Kidney (tissue), 14 donors: Measurements from ENCODE around the gene MGST3. TPM values are rescaled to one million over a fixed set of nuclear protein-coding genes. Genes with fewer than 3 reads are reported as not detected.
A peak's percentile ranks its signal among the peaks of the same experiment; 100 is the strongest.
"Not testable (repeated sequence)": the region's sequence is repeated elsewhere in the genome, so short reads cannot be mapped to it uniquely, and the experiment has no call there.

Experiments used
- DNase-seq, 5 donors: peaks; one replicate each; pipeline ENCODE4 v3.0.0-alpha.2; 2013 to 2020
- FAIRE-seq: peaks from 2 replicates; lab custom pipeline; 2012; peaks lifted over from hg19 to GRCh38; lab: Jason Lieb, UNC
- H3K27ac ChIP-seq, 2 donors: one replicate each; pipeline ENCODE4 v1.7.0; 2013; ENCODE audit warnings: low read depth in 2 of 2, low read length in 2 of 2, inconsistent platforms in 1 of 2
- H3K27me3 ChIP-seq: one replicate; pipeline ENCODE4 v1.7.1; 2013; ENCODE audit warnings: low read length, inconsistent platforms; ENCODE audit not compliant: control insufficient read depth, insufficient read depth
- H3K36me3 ChIP-seq, 3 donors: one replicate each; pipeline versions ENCODE4 v1.7.0 to v1.7.1; 2013; ENCODE audit warnings: low read length in 3 of 3, control low read depth in 1 of 3, inconsistent platforms in 1 of 3; ENCODE audit not compliant: insufficient read depth in 3 of 3, control insufficient read depth in 2 of 3
- H3K4me1 ChIP-seq, 3 donors: one replicate each; pipeline versions ENCODE4 v1.7.0 to v1.7.1; 2013; ENCODE audit warnings: low read length in 3 of 3, inconsistent platforms in 1 of 3, low read depth in 1 of 3; ENCODE audit not compliant: control insufficient read depth in 2 of 3, insufficient read depth in 2 of 3
- H3K4me3 ChIP-seq, 3 donors: one replicate each; pipeline versions ENCODE4 v1.7.0 to v1.8.1; 2013; ENCODE audit warnings: low read length in 3 of 3, control low read depth in 1 of 3, inconsistent platforms in 1 of 3
- H3K9ac ChIP-seq, 3 donors: one replicate each; pipeline versions ENCODE4 v1.7.0 to v1.7.1; 2013; ENCODE audit warnings: low read length in 3 of 3, control low read depth in 1 of 3, inconsistent platforms in 1 of 3
- H3K9me3 ChIP-seq, 3 donors: one replicate each; pipeline versions ENCODE4 v1.7.0 to v1.7.1; 2013; ENCODE audit warnings: low read length in 3 of 3, control low read depth in 1 of 3, inconsistent platforms in 1 of 3; ENCODE audit not compliant: control insufficient read depth in 2 of 3, insufficient read depth in 1 of 3
- CTCF ChIP-seq: IDR thresholded peaks from 3 replicates; pipeline ENCODE4 v1.5.1; 2012; ENCODE audit warnings: mild to moderate bottlenecking, moderate library complexity, borderline replicate concordance; ENCODE audit not compliant: insufficient read depth; ENCODE audit errors: extremely low read depth
- intact Hi-C: fragments of 100-400 bp; cut with DNase I; formaldehyde crosslinking; loops from one replicate; pipeline ENCODE4 v1.11.1; 2022
- polyA plus RNA-seq: library from polyadenylated mRNA; stranded (reverse); fragments of 350-450 nt; fragmentation: Illumina TruSeq; extraction: RNeasy Lipid Tissue Mini Kit (QIAGEN cat#74804); gene quantifications from one replicate; pipeline ENCODE4 v1.2.3, GENCODE V29; 2014; ENCODE audit warnings: low read depth, low replicate concordance; ENCODE audit not compliant: insufficient read depth
- total RNA-seq: library from RNA; stranded (reverse); fragmentation: NEBNext Ultra II Directional; extraction: Animal tissue kit (Norgen Biotek cat#: 25700); gene quantifications from one replicate; pipeline ENCODE4 v1.2.1, GENCODE V29; 2021
- donor health status: control.
- donor health status: control.
- donor health status: control.
- donor health status: control.
- donor health status: control.
- donor health status: DM: yes; HTN: yes; CAD: no.
- donor health status: Normal renal cell carcinoma (clear cell type).

The MGST3 gene
- total and polyA plus RNA-seq, 2 donors from 2014 or later: 296 to 545 TPM

- Histone ChIP-seq H3K4me1 (peaks cover 6 to 31% (median 26%) of the 10 kb centered on the region in 3 donors), H3K4me3 (no peak overlapping the region), H3K27me3 (no peaks in the 10 kb centered on the region), H3K9me3 (no peaks in the 10 kb centered on the region), H3K27ac (no peak overlapping the region), H3K9ac (no peak overlapping the region), H3K36me3 (peaks cover 0 to 3% (median 0%) of the 10 kb centered on the region in 3 donors)
- no peak for DNase-seq
- intact Hi-C loops: no loop called here
- TF ChIP-seq CTCF: no peak
- FAIRE-seq: no peak
These were observed 4.8 kb downstream of the MGST3 start for GRCh38 chr1:165635823-165636222.

- H3K36me3 ChIP-seq: peaks cover 0 to 3% (median 0%) of the 10 kb centered on the region in 3 donors
- H3K4me1 ChIP-seq: peaks cover 6 to 38% (median 33%) of the 10 kb centered on the region in 3 donors
- H3K9ac ChIP-seq: peak overlapping the region in 1 of 3 donors; percentile 22
- H3K4me3 ChIP-seq: peak overlapping the region in 1 of 3 donors; percentile 21
- DNase-seq: peak in 1 of 5 donors; percentile 21
- no peaks in the 10 kb centered on the region for H3K9me3 ChIP-seq
- FAIRE-seq: peak; percentile 42
- H3K27ac ChIP-seq: peak overlapping the region; percentile 77 to 95
- intact Hi-C loops: no loop called here
- no peaks in the 10 kb centered on the region for H3K27me3 ChIP-seq
- no peak for TF ChIP-seq CTCF
These were observed 6.4 kb downstream of the MGST3 start for GRCh38 chr1:165637427-165637826.

- FAIRE-seq, intact Hi-C loops, H3K4me3 ChIP-seq, H3K36me3 ChIP-seq, H3K27me3 ChIP-seq, DNase-seq, H3K9me3 ChIP-seq: not testable (repeated sequence)
- H3K4me1 ChIP-seq: peaks cover 6 to 40% (median 32%) of the 10 kb centered on the region in 3 donors
- peak overlapping the region; percentile 77 to 95 for H3K27ac ChIP-seq
- peak overlapping the region in 1 of 3 donors; percentile 22 for H3K9ac ChIP-seq
These were observed 7.2 kb downstream of the MGST3 start for GRCh38 chr1:165638211-165638610.

- Histone ChIP-seq H3K4me1 (peaks cover 0 to 34% (median 22%) of the 10 kb centered on the region in 3 donors), H3K4me3 (no peak overlapping the region), H3K36me3 (peaks cover 0 to 3% (median 0%) of the 10 kb centered on the region in 3 donors), H3K9ac (no peak overlapping the region), H3K27ac (peak overlapping the region in 1 of 2 donors; percentile 37), H3K9me3 (no peaks in the 10 kb centered on the region), H3K27me3 (no peaks in the 10 kb centered on the region)
- no peak for TF ChIP-seq CTCF
- intact Hi-C loops: no loop called here
- DNase-seq: no peak
- no peak for FAIRE-seq
These were observed 9.0 kb downstream of the MGST3 start for GRCh38 chr1:165639821-165640623.
